Stomach (tissue), 4 donors: Measurements from ENCODE around the gene MEX3B.

Source experiments
- EP300 ChIP-seq: sonication (generic); formaldehyde crosslinking; IDR thresholded peaks from one replicate; pipeline ENCODE4 v1.6.1; 2017; ENCODE audit warnings: antibody characterized with exemption
- POLR2A ChIP-seq, 4 donors: fragments of 450-650 bp; IDR thresholded peaks; one replicate each; pipeline ENCODE4 v1.6.1; 2016; ENCODE audit warnings: antibody characterized with exemption in 4 of 4, control low read depth in 2 of 4, mild to moderate bottlenecking in 1 of 4, moderate library complexity in 1 of 4
- TF ChIP-seq, protein P1 (sequence below), 7 experiments: fragments of 450-650 bp in 4 of 7; fragments of 200-600 bp in 3 of 7; sonication (generic) in 3 of 7; IDR thresholded peaks; one replicate each; pipeline ENCODE4 v1.5.1; 2016 to 2019; ENCODE audit warnings: antibody characterized with exemption in 7 of 7, control low read depth in 2 of 7, mild to moderate bottlenecking in 1 of 7

GRCh38 chr15:82047453-82048400, 1.9 kb upstream of the MEX3B start:
- TF ChIP-seq POLR2A (IDR thresholded peaks at IDR 0.05): no peak
- TF ChIP-seq, protein P1, sequence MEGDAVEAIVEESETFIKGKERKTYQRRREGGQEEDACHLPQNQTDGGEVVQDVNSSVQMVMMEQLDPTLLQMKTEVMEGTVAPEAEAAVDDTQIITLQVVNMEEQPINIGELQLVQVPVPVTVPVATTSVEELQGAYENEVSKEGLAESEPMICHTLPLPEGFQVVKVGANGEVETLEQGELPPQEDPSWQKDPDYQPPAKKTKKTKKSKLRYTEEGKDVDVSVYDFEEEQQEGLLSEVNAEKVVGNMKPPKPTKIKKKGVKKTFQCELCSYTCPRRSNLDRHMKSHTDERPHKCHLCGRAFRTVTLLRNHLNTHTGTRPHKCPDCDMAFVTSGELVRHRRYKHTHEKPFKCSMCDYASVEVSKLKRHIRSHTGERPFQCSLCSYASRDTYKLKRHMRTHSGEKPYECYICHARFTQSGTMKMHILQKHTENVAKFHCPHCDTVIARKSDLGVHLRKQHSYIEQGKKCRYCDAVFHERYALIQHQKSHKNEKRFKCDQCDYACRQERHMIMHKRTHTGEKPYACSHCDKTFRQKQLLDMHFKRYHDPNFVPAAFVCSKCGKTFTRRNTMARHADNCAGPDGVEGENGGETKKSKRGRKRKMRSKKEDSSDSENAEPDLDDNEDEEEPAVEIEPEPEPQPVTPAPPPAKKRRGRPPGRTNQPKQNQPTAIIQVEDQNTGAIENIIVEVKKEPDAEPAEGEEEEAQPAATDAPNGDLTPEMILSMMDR (IDR thresholded peaks at IDR 0.05): peak in 1 of 7 experiments; percentile 8
- no peak for TF ChIP-seq EP300
